Breast epithelium (tissue), 3 donors: Measurements from ENCODE around the gene IFRD1.

Source experiments
- CTCF ChIP-seq, 3 donors: fragments of 450-650 bp; IDR thresholded peaks; one replicate each; pipeline ENCODE4 v1.5.1; 2016 to 2017; ENCODE audit warnings: antibody characterized with exemption in 3 of 3, mild to moderate bottlenecking in 3 of 3, moderate library complexity in 3 of 3
- POLR2A ChIP-seq: fragments of 450-650 bp; IDR thresholded peaks from one replicate; pipeline ENCODE4 v1.6.1; 2016; ENCODE audit warnings: antibody characterized with exemption, mild to moderate bottlenecking, moderate library complexity
- POLR2AphosphoS5 ChIP-seq, 3 donors: sonication (generic); formaldehyde crosslinking; IDR thresholded peaks; one replicate each; pipeline ENCODE4 v1.6.1; 2017; ENCODE audit warnings: antibody characterized with exemption in 3 of 3

- peak in 1 of 3 donors; percentile 46 for TF ChIP-seq POLR2AphosphoS5 (IDR thresholded peaks at IDR 0.05)
- TF ChIP-seq CTCF (IDR thresholded peaks at IDR 0.05): no peak
- TF ChIP-seq POLR2A: no peak
These were observed 31.8 kb downstream of the IFRD1 start for GRCh38 chr7:112481833-112482670.
